Body of pancreas (tissue), 4 donors: ENCODE measurements around the gene ADCY9. TPM values are rescaled to one million over a fixed set of nuclear protein-coding genes. Genes with fewer than 3 reads are reported as not detected.

ENCODE experiments used
- ATAC-seq: fragments of 150-250 bp; one replicate; pipeline ENCODE4 v1.9.1; 2016
- DNase-seq, 4 donors: peaks; one replicate each; pipeline ENCODE4 v3.0.0-alpha.2; 2019
- H3K27ac ChIP-seq, 4 donors: fragments of 200-600 bp; sonication (generic); 1 replicate in 3 of 4; 2 replicates in 1 of 4; pipeline versions ENCODE4 v1.5.1 to v1.6.1; 2016 to 2019; ENCODE audit warnings: mild to moderate bottlenecking in 1 of 4, mixed read lengths in 1 of 4, moderate library complexity in 1 of 4
- H3K27me3 ChIP-seq, 2 donors: fragments of 200-600 bp; sonication (generic); one replicate each; pipeline ENCODE4 v1.6.0; 2016; ENCODE audit warnings: mild to moderate bottlenecking in 1 of 2
- H3K36me3 ChIP-seq, 2 donors: fragments of 200-600 bp; sonication (generic); replicated peaks in 1 of 2; 2 replicates each; pipeline ENCODE4 v1.5.1; 2016; ENCODE audit warnings: low read depth in 2 of 2; ENCODE audit not compliant: insufficient read depth in 1 of 2
- H3K4me1 ChIP-seq: fragments of 200-600 bp; sonication (generic); one replicate; pipeline ENCODE4 v1.6.0; 2016
- H3K4me3 ChIP-seq, 2 donors: fragments of 200-600 bp; sonication (generic); 1 replicate in 1 of 2; 2 replicates in 1 of 2; pipeline ENCODE4 v1.5.1; 2016 to 2019
- H3K9me3 ChIP-seq, 3 donors: fragments of 200-600 bp; sonication (generic); 1 replicate in 2 of 3; 2 replicates in 1 of 3; pipeline ENCODE4 v1.5.1; 2016
- POLR2A ChIP-seq, 3 donors: fragments of 450-650 bp; IDR thresholded peaks; one replicate each; pipeline ENCODE4 v1.6.1; 2016; ENCODE audit warnings: antibody characterized with exemption in 3 of 3, mild to moderate bottlenecking in 2 of 3
- WGBS, 2 donors: methylation state at CpG; one replicate each; pipeline ENCODE4 v1.1.5; 2017; 5-methylcytosine and 5-hydroxymethylcytosine counted together
- intact Hi-C: fragments of 100-400 bp; cut with DNase I; formaldehyde crosslinking; loops from one replicate; pipeline ENCODE4 v1.15.1; 2023
- total RNA-seq, 2 donors: library from RNA; depleted of rRNA; stranded (reverse); fragments of >200 nt; gene quantifications; one replicate each; pipeline ENCODE4 v1.1.0, GENCODE V29; 2016
- TF ChIP-seq, protein P1 (sequence below), 7 experiments: fragments of 450-650 bp in 4 of 7; fragments of 200-600 bp in 3 of 7; sonication (generic) in 3 of 7; IDR thresholded peaks; one replicate each; pipeline ENCODE4 v1.5.1; 2016 to 2019; ENCODE audit warnings: antibody characterized with exemption in 7 of 7

The ADCY9 gene
- total RNA-seq, 2 donors from 2014 or later, result 22.4 to 29.1 TPM

DNA sequence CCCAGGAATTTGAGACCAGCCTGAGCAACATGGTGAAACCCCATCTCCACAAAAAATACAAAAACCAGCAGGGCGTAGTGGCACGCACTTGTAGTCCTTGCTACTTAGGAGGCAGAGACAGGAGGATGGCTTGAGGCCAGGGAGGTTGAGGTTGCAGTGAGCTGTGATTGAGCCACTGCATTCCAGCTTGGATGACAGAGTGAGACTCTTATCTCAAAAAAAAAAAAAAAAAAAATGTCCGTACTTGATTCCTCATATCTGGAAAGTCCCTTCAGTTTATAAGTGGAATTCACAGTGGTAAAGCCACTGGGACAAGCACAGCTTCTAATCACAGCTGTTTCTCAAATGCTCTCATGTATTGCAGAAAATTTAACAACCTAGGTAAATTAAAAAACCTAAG lies 157.1 kb downstream of the ADCY9 start:
- no peaks in the 10 kb centered on the region for H3K36me3 ChIP-seq
- H3K4me3 ChIP-seq, result no peak overlapping the region
- peaks cover 19% of the 10 kb centered on the region for H3K4me1 ChIP-seq
- no peaks in the 10 kb centered on the region for H3K9me3 ChIP-seq
- peak overlapping the region in 1 of 4 donors; percentile 90 for H3K27ac ChIP-seq
- intact Hi-C loops, result no loop called here
- 47 to 55% methylated on average over 3 of the region's 3 CpGs for WGBS, 2 donors
- ATAC-seq (peak; percentile 28), DNase-seq (peak; percentile 38 to 63 (median 55))
- TF ChIP-seq, protein P1, sequence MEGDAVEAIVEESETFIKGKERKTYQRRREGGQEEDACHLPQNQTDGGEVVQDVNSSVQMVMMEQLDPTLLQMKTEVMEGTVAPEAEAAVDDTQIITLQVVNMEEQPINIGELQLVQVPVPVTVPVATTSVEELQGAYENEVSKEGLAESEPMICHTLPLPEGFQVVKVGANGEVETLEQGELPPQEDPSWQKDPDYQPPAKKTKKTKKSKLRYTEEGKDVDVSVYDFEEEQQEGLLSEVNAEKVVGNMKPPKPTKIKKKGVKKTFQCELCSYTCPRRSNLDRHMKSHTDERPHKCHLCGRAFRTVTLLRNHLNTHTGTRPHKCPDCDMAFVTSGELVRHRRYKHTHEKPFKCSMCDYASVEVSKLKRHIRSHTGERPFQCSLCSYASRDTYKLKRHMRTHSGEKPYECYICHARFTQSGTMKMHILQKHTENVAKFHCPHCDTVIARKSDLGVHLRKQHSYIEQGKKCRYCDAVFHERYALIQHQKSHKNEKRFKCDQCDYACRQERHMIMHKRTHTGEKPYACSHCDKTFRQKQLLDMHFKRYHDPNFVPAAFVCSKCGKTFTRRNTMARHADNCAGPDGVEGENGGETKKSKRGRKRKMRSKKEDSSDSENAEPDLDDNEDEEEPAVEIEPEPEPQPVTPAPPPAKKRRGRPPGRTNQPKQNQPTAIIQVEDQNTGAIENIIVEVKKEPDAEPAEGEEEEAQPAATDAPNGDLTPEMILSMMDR (IDR thresholded peaks at IDR 0.05), result no peak
- TF ChIP-seq POLR2A (IDR thresholded peaks at IDR 0.05), result no peak
- H3K27me3 ChIP-seq, result no peaks in the 10 kb centered on the region

DNA sequence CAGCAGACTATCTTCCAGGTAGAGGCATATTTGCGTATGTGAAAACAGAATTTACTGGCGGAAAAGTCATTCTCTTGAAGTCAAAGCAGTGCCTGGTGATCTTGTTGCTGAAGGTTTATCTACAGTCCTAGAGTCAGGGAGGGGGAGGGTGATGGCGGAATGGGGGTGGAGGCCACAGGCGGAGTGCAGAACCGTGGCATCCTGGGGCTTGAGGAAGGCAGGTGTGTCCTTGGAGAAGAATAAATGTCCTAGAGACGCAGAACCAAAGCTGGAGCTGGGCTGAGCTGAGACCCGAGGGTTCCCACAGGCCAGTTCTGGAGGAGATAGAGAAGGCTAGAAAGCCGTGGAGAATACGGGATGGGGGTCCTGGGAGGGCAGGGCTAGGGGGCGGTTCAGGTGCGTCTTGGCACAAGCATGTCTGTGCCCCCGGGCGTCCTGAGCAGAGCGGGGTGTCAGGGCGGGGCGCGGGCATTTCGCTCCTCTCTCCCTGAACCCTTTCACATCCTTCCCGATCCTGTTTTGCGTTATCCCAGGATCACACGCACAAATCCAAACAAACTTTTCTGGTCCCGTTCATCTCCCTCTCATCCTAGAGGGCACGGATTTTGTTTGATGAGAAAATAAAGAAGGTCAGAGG lies 158.8 kb downstream of the ADCY9 start:
- no peaks in the 10 kb centered on the region for H3K9me3 ChIP-seq
- intact Hi-C loops, result no loop called here
- no peaks in the 10 kb centered on the region for H3K36me3 ChIP-seq
- H3K27ac ChIP-seq, result no peak overlapping the region
- peaks cover 19% of the 10 kb centered on the region for H3K4me1 ChIP-seq
- ATAC-seq, result no peak
- DNase-seq, result no peak
- WGBS, 2 donors, result 66 to 78% methylated on average over 23 of the region's 23 CpGs
- H3K27me3 ChIP-seq, result no peaks in the 10 kb centered on the region
- TF ChIP-seq, protein P1 (IDR thresholded peaks at IDR 0.05), result no peak
- TF ChIP-seq POLR2A (IDR thresholded peaks at IDR 0.05), result no peak
- no peak overlapping the region for H3K4me3 ChIP-seq

DNA sequence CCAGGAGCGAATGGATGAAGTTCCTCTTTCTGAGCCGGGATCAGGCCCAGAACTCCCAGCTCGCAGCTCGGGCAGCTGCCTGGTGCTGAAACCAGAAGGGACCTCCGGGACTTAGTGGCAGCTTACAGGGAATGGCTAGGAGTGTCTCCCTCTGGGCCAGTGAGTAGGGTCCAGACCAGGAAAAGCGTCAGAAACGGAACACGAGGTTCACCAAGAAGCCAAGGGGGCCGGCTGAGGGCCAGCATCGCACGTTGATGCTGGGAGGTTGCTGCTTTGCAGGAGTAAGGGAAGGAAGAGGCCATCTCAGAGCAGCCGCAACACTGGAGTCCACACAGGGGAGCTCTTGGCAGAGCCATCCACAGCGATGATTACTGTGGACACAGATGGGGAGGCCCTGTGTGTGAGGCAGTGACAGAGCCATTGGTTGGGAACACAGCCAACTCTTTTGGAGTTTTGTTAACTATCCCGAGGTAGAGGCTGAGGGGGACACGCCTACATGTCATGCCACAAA lies 161.8 kb downstream of the ADCY9 start:
- no peak for DNase-seq
- Histone ChIP-seq H3K36me3 (no peaks in the 10 kb centered on the region), H3K9me3 (no peaks in the 10 kb centered on the region), H3K4me1 (peaks cover 2% of the 10 kb centered on the region), H3K27ac (no peak overlapping the region), H3K4me3 (no peak overlapping the region), H3K27me3 (no peaks in the 10 kb centered on the region)
- no peak for TF ChIP-seq POLR2A (IDR thresholded peaks at IDR 0.05)
- TF ChIP-seq, protein P1 (IDR thresholded peaks at IDR 0.05), result no peak
- WGBS, 2 donors, result 68 to 75% methylated on average over 7 to 15 of the region's 15 CpGs
- no peak for ATAC-seq
- intact Hi-C loops, result no loop called here

DNA sequence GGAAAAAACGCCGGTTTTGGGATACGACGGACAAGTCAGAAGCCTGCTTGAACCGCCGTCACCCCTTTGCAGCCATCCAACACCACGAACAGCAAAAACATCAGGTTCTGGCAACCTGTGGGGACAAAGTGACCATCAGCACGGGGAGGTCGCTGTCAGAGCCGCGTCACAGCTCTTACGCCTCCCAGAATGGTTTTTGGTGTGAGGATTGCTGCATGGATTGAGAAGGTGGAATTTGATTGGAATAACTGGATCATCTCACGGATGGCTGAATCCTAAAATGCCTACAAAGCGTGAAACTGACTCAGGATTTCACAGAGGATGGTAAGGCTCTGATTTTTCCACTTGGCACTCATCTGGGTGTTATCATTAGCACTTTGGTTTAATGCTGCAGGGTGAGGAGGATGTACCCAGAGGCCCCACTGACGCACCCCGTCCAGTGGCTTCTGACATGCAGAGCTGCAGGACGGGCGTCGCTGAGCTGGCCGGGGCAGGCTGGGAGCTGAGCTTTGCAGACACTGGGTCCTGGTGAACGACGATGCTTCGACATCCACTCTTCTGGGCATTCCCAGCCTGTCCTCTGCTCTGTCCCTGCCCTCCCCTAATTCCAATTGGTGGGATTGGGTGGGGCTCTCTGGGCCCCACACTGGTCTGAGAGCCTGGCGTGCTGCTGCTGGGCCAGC lies 162.4 kb downstream of the ADCY9 start:
- no peak for DNase-seq
- no peaks in the 10 kb centered on the region for H3K9me3 ChIP-seq
- H3K36me3 ChIP-seq, result no peaks in the 10 kb centered on the region
- no peak for ATAC-seq
- no peak for TF ChIP-seq POLR2A (IDR thresholded peaks at IDR 0.05)
- TF ChIP-seq, protein P1 (IDR thresholded peaks at IDR 0.05), result no peak
- intact Hi-C loops, result no loop called here
- no peak overlapping the region for H3K4me3 ChIP-seq
- no peaks in the 10 kb centered on the region for H3K27me3 ChIP-seq
- no peaks in the 10 kb centered on the region for H3K4me1 ChIP-seq
- 88 to 89% methylated on average over 17 to 24 of the region's 24 CpGs for WGBS, 2 donors
- no peak overlapping the region for H3K27ac ChIP-seq
